Breast epithelium (tissue), 3 donors: ENCODE data around the gene ZBTB5.
"Not testable (repeated sequence)": the region's sequence is repeated elsewhere in the genome, so short reads cannot be mapped to it uniquely, and the experiment has no call there.

ENCODE experiments used
- CTCF ChIP-seq, 3 donors: fragments of 450-650 bp; IDR thresholded peaks; one replicate each; pipeline ENCODE4 v1.5.1; 2016 to 2017; ENCODE audit warnings: antibody characterized with exemption in 3 of 3, mild to moderate bottlenecking in 3 of 3, moderate library complexity in 3 of 3
- POLR2A ChIP-seq: fragments of 450-650 bp; IDR thresholded peaks from one replicate; pipeline ENCODE4 v1.6.1; 2016; ENCODE audit warnings: antibody characterized with exemption, mild to moderate bottlenecking, moderate library complexity
- POLR2AphosphoS5 ChIP-seq, 3 donors: sonication (generic); formaldehyde crosslinking; IDR thresholded peaks; one replicate each; pipeline ENCODE4 v1.6.1; 2017; ENCODE audit warnings: antibody characterized with exemption in 3 of 3

- TF ChIP-seq CTCF (IDR thresholded peaks at IDR 0.05); POLR2A; POLR2AphosphoS5 (IDR thresholded peaks at IDR 0.05): not testable (repeated sequence)
Observed at GRCh38 chr9:37426431-37426830, 38.8 kb downstream of the ZBTB5 start.
